Stimulated activated CD8-positive, alpha-beta memory T cell treated with anti-CD3 and anti-CD28 coated beads, Interleukin-4, amount 100 ng/mL, for 4 hours (primary cell): ENCODE data around the gene ARNT2.
"Not testable (repeated sequence)": the region's sequence is repeated elsewhere in the genome, so short reads cannot be mapped to it uniquely, and the experiment has no call there.

ENCODE experiments used
- DNase-seq, 2 donors: peaks; one replicate each; pipeline ENCODE4 v3.0.0-alpha.2; 2020; ENCODE audit warnings: low read depth in 2 of 2, low spot score in 1 of 2

The ARNT2 gene

GRCh38 chr15:80510985-80511384 lies 106.8 kb downstream of the ARNT2 start:
- not testable (repeated sequence) for DNase-seq

DNA sequence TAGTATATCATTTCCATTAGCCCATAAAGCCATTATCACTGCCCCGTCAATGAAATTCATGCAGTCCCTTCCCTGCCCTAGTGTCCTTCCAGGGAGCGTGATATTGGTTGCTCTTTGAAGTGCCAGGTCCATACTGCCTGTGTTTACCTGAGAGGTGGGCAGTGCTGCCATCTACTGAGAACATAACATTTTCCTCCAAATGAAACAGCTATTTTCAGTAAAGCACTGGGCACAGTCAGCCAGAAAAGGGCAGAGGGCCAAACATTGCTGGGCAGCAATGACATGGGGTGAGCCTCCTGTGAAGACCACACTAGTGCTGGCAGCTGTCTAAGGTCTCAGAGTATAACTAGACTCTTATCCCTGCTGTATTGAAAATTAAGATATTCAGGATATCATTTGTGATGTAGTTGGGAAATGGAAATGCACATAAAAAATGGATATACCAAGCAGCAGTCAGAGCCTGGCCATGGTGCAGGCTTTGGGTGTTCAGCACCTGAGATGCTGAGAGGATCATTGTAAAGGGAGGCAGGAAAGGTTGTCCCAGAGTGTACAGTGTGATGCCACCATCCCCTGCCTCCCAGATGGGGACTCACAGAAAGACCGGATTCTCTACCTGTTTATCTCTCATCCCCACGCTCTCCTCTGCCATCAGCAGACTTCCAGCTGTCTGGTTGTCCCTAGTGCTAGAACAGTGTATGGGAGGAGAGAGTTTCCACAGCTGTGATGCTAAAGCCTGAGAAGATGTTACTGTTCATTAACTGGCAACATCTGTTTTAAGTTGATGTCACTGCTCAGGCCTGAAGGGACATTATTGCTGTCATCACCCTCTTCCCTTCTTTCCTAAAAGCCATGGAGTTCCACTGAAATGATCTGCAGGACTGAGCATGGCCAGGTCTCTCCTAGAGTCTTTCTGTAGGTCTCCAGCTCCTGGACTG lies 108.8 kb downstream of the ARNT2 start:
- DNase-seq = no peak

- no peak for DNase-seq
These were observed 110.0 kb downstream of the ARNT2 start for GRCh38 chr15:80514071-80514780.

GRCh38 chr15:80517290-80517689 lies 113.1 kb downstream of the ARNT2 start:
- DNase-seq = no peak

DNA sequence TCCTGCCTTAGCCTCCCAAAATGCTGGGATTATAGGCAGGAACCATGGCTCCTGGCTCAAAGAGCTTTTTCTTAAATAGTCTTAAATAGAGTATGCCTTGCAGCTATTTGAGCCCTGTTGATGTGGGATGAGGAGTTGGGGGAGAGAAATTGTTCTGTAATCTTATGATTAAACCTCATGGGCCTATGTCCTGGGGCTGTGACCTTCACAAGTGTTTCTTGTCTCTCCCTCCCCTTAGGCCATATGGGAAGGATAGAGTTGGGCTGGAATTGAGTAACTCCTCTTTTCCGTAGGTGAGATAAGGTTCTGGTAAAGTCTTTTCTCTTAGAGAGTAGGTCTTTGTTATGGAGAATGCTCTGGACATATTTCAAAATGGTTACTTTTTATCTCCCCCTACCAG lies 114.3 kb downstream of the ARNT2 start:
- DNase-seq = no peak

- DNase-seq = no peak
These were observed 119.6 kb downstream of the ARNT2 start for GRCh38 chr15:80523746-80524145.

- no peak for DNase-seq
These were observed 121.7 kb downstream of the ARNT2 start for GRCh38 chr15:80525853-80526252.

DNA sequence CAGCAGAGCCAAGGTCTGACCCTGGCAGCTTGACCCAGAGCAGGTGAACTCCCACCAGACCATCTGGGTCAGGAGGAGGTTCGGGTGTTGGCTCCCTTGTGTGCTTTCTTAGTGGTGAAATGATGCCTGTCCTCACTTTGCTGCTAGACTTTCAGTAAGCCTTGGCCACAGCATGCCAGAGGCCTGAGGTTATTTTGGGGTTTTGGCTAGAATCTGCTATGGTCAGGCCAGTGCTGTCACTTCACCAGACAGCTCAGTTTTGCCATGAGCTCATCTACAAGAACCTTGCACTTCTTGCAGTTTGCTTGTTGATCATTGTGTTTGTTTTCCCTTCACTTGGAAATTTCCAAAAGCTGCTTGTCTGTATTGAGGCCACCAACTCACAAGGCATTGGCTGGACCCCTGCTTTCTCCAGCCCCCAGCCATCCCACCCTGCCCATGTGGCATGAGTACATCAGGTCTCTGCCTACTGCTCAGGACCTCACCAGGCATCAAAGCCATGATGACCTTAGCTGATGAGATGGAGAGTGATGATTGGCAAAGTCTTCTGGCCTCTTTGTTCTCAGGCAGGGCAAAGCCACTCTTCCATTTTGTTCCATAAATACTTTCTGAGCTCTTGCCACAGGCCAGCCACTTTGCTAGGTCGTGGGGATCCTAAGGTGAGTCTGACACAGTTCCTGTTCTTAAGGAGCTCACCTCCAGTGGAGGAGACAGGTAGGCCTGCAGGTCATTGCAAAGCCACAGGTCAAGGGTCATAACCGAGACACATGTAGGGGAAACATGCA lies 122.6 kb downstream of the ARNT2 start:
- no peak for DNase-seq

DNA sequence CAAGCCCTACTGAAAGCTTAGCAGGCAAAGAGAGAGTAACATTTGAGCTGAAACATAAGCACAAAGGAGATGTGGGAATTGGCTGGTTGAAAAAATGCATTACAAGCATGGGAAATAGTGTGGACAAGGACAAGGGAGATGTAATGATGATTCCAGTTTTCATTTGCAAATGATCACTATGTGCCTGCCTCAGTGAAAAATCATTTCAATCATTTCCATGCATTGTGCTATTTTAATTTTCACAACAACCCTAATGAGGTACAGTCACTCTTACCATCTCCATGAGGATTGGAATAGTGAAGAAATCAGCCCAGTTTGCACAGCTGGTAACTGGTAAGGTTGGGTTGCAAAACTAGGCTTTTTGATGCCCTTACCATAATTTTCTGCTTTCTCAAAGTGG lies 123.2 kb downstream of the ARNT2 start:
- no peak for DNase-seq

DNA sequence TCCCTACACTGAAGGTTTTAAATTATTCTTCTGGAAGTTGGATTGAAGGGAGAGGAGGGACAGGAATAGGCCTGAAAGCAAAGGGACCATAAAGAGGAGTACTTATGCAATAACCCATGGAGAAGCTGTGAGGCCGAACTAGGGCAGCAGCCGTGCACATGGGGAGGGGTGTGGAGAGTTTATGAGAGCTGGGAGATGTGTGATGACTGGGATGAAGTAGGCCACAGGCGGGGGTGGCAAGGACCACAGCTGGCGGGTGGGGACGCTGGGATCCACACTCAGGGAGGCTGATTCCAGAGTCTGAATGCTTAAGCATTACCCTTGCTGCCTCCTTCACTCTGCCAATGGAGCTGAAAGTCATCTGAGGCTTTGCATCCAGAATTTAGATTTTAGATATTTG lies 123.8 kb downstream of the ARNT2 start:
- no peak for DNase-seq

DNA sequence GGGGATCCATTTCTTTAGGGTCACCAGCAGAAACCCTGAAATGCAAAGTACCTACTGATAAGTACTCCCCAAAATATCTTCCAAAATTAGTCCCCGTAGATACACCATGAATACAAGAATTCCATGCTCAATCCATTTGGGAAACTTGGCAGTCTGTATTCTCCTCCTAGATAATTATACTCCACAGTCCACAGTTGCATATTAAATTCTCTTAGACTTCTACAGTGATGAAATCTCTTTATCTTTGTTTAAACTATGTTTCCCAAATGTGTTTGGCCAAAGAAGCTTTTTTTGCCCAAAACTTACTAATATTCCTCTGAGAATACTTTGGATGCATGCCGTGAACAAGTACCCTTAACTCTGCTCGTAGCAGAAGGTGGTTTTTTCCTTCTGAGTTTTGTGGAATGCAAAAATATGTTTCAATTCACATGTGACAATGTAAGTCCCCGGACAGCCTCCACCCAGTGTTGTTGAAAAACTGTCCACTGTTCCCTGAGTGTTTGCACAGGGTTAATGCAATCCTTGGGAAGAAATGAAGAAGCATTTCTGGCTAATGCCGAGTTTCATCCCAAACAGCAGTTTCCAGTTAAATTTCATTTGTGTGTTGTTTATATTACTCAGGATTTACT lies 126.7 kb downstream of the ARNT2 start:
- no peak for DNase-seq

GRCh38 chr15:80531388-80531787 lies 127.2 kb downstream of the ARNT2 start:
- DNase-seq = no peak

- no peak for DNase-seq
These were observed 127.6 kb downstream of the ARNT2 start for GRCh38 chr15:80531796-80532195.

GRCh38 chr15:80533790-80534333 lies 129.7 kb downstream of the ARNT2 start:
- DNase-seq = no peak

DNA sequence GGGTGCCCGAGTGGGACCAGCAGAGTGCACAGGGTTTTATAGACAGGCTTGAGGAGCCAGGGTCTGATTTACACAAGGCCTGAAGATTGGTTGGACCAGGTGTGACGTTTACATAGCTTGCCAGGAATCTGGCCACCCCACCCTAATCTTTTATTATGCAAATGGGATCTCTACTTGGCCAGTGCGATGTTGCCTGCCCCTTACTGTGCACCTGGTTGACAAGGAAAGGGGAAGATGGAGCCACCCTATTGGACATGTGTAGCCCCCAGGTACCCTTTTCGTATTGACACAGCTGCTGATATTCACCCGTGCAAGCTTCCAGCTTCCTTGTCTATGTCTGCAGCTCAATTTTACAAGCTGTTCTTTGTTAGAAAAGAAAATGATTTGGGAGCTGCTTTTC lies 132.0 kb downstream of the ARNT2 start:
- DNase-seq = no peak

DNA sequence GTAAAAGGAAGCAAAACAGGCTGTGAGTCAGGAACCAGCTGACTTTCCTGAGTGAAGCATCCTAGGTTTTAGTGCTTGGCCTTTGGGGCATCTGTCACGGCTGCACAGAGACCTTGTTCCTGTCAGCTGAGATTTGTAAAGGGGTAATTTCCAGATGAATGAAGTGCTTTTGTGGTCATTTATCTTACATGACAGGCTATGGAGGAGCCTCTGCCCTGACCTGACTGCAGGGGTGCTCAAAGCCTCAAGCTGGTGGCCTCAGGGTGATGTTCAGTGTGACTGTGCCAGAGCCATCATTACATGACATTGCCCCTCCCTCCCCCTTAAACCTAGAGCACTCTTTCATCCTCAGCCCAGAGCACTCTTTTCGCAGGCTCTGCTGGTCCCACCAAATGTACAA lies 132.5 kb downstream of the ARNT2 start:
- DNase-seq = no peak

GRCh38 chr15:80545078-80545477 lies 140.9 kb downstream of the ARNT2 start:
- no peak for DNase-seq

- no peak for DNase-seq
These were observed 143.1 kb downstream of the ARNT2 start for GRCh38 chr15:80547264-80547663.

- DNase-seq = no peak
These were observed 145.0 kb downstream of the ARNT2 start for GRCh38 chr15:80549191-80549590.

DNA sequence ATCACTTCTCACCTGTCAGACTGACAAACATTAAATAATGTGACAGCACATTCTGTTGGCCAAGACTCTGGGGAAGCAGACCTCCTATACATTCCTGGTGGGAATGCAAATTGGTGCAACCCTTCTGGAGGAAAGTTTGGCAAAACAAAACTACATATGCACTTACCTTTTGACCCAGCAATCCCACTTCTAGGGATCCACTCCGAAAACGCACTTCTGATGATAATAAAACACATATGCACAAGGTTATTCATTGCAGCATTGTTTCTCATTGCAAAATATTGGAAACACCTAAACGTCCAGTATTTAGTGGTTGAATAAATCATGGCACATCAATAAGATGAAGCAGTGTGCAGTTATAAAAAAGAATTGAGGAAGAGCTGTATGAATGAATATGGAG lies 145.5 kb downstream of the ARNT2 start:
- no peak for DNase-seq
